Measurements from ENCODE around the gene CD40. TPM values are rescaled to one million over a fixed set of nuclear protein-coding genes. Genes with fewer than 3 reads are reported as not detected.

CD40 gene
- total RNA-seq, 1 experiment from 2014 or later, result 7.8 TPM

GRCh38 chr20:46135856-46136633, 17.9 kb downstream of the CD40 start:
- Histone ChIP-seq H3K23ac (ENCODE audit: insufficient read length, low read depth, low read length) (no peak overlapping the region), H2BK120ac (ENCODE audit: low read depth, low read length, poor library complexity, severe bottlenecking) (no peak overlapping the region), H4K91ac (ENCODE audit: insufficient read length, low read depth, low read length) (no peak overlapping the region), H2BK20ac (ENCODE audit: low read depth, low read length, poor library complexity, severe bottlenecking) (no peak overlapping the region), H3K56ac (ENCODE audit: insufficient read length, low read depth, low read length) (no peak overlapping the region), H3K4me1 (ENCODE audit: insufficient read depth, low read length) (no peaks in the 10 kb centered on the region), H2BK5ac (ENCODE audit: insufficient read length, low read length) (no peak overlapping the region), H4K8ac (replicated peaks; ENCODE audit: insufficient read length, low read depth, low read length) (no peak overlapping the region), H3T11ph (ENCODE audit: low read length) (no peak overlapping the region), H3K27me3 (ENCODE audit: insufficient read depth, low read length) (no peaks in the 10 kb centered on the region), H3K23me2 (ENCODE audit: insufficient read length, low read depth, low read length, poor library complexity, severe bottlenecking) (no peaks in the 10 kb centered on the region), H3K9ac (ENCODE audit: extremely low read depth, insufficient read length, low read length) (no peak overlapping the region), H3K4ac (ENCODE audit: low read depth, low read length) (no peak overlapping the region), H3K14ac (ENCODE audit: insufficient read depth, low read length) (peak overlapping the region; percentile 16; the same call in 1 of the 2 replicates), H4K5ac (ENCODE audit: insufficient read length, low read depth, low read length) (no peak overlapping the region), H3K18ac (ENCODE audit: insufficient read length, low read depth, low read length) (no peak overlapping the region), H2BK15ac (ENCODE audit: low read depth, low read length) (no peak overlapping the region), H2AFZ (ENCODE audit: low read length) (no peak overlapping the region), H4K20me1 (ENCODE audit: control insufficient read depth, insufficient read depth, insufficient read length) (no peaks in the 10 kb centered on the region), H2AK5ac (ENCODE audit: insufficient read length, low read length) (no peak overlapping the region), H3K27ac (ENCODE audit: insufficient read length, low read depth, low read length) (no peak overlapping the region), H3K9me3 (ENCODE audit: control insufficient read depth, low read depth, low read length) (no peaks in the 10 kb centered on the region), H3K79me1 (ENCODE audit: insufficient read depth, low read depth, low read length, poor library complexity, severe bottlenecking) (no peaks in the 10 kb centered on the region), H3K4me2 (ENCODE audit: insufficient read depth, insufficient read length, low read length) (no peak overlapping the region), H2BK12ac (ENCODE audit: insufficient read length, low read depth, low read length) (no peak overlapping the region), H3K79me2 (ENCODE audit: insufficient read depth, low read length) (no peaks in the 10 kb centered on the region)
- Mint-ChIP-seq H3K27me3 (ENCODE audit: low read depth) (peaks cover 31% of the 10 kb centered on the region), H3K4me3 (peak overlapping the region in 1 of 2 experiments; percentile 63; a peak in 3 of 5 replicates), H3K36me3 (ENCODE audit: insufficient read depth in 1 of 3, low read depth in 3 of 3) (no peaks in the 10 kb centered on the region), H3K9me3 (no peaks in the 10 kb centered on the region), H3K27ac (peak overlapping the region in 2 of 3 experiments; percentile 29 to 53; a peak in 2 of 7 replicates), H3K4me1 (peaks cover 28 to 38% of the 10 kb centered on the region in 2 experiments)
- DNase-seq, result no peak
- no peak for TF ChIP-seq CTCF (conservative IDR thresholded peaks at IDR 0.05)
- WGBS (ENCODE audit: extremely low coverage, insufficient read length, low lambda C conversion rate), result 100% methylated on average over 1 of the region's 12 CpGs
